Muscle layer of duodenum (tissue), 2 donors: ENCODE results near the gene MIOX.

Experiments
- H3K27ac ChIP-seq: one replicate; pipeline ENCODE4 v1.7.0; 2013; ENCODE audit warnings: mild to moderate bottlenecking, low read length
- H3K27me3 ChIP-seq: one replicate; pipeline ENCODE4 v1.7.0; 2013; ENCODE audit warnings: low read depth, mild to moderate bottlenecking, control low read depth, low read length
- H3K36me3 ChIP-seq, 2 donors: one replicate each; pipeline ENCODE4 v1.7.0; 2013; ENCODE audit warnings: low read length in 2 of 2, control low read depth in 1 of 2, mild to moderate bottlenecking in 1 of 2; ENCODE audit not compliant: insufficient read depth in 2 of 2, control insufficient read depth in 1 of 2
- H3K4me1 ChIP-seq, 2 donors: one replicate each; pipeline ENCODE4 v1.7.0; 2013; ENCODE audit warnings: low read length in 2 of 2, mild to moderate bottlenecking in 2 of 2, control low read depth in 1 of 2, moderate library complexity in 1 of 2; ENCODE audit not compliant: insufficient read depth in 2 of 2, control insufficient read depth in 1 of 2
- H3K4me3 ChIP-seq, 2 donors: one replicate each; pipeline ENCODE4 v1.7.0; 2013; ENCODE audit warnings: low read length in 2 of 2, low read depth in 1 of 2, mild to moderate bottlenecking in 1 of 2
- H3K9me3 ChIP-seq, 2 donors: one replicate each; pipeline ENCODE4 v1.7.0; 2013; ENCODE audit warnings: low read length in 2 of 2, control low read depth in 1 of 2, mild to moderate bottlenecking in 1 of 2; ENCODE audit not compliant: control insufficient read depth in 1 of 2
- donor health status: healthy.

The MIOX gene

DNA sequence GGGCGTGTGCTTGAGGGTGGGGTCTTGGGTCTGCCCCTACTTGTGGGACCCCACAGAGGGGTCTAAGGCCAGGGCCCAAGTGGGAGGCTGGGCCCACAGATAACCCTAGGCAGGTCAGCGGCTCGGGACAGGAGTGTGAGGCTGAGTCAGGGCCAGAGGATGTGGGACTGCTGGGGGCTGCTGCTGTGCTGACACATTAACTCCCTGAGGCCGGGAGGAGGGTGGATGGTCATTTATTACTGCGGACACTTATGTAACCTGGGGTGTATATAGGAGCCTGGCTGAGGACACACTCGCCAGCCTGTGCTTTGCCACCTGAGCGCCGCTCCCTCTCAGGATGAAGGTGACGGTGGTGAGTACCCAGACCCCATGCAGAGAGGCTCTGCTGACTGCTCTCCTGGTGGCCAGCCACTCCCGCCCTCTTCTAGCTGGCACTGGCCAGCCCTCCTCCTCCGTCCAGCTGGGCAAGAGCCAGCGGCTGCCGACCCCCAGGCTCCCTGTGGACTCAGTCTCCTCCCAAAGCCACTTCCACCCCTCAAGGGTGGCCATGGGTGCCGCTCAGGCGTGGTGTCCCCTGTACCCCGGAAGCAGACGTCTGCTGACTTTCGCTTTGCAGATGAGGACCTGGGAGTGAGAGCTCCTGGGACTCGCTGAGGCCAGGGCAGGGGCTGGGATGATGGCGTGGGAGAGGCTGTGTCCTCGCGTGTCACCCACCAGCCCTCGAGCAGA, at the start of gene MIOX:
TSS of gene MIOX (plus strand) at position 299 of the 729 bp plus-strand sequence. CDS start at position 338, 39 bp downstream.
- Histone ChIP-seq H3K9me3 (no peaks in the 10 kb centered on the region), H3K36me3 (no peaks in the 10 kb centered on the region), H3K27me3 (peaks cover 5% of the 10 kb centered on the region), H3K4me3 (no peak within 1 kb of the TSS), H3K4me1 (peaks cover 0 to 5% of the 10 kb centered on the region in 2 donors), H3K27ac (no peak within 1 kb of the TSS)

DNA sequence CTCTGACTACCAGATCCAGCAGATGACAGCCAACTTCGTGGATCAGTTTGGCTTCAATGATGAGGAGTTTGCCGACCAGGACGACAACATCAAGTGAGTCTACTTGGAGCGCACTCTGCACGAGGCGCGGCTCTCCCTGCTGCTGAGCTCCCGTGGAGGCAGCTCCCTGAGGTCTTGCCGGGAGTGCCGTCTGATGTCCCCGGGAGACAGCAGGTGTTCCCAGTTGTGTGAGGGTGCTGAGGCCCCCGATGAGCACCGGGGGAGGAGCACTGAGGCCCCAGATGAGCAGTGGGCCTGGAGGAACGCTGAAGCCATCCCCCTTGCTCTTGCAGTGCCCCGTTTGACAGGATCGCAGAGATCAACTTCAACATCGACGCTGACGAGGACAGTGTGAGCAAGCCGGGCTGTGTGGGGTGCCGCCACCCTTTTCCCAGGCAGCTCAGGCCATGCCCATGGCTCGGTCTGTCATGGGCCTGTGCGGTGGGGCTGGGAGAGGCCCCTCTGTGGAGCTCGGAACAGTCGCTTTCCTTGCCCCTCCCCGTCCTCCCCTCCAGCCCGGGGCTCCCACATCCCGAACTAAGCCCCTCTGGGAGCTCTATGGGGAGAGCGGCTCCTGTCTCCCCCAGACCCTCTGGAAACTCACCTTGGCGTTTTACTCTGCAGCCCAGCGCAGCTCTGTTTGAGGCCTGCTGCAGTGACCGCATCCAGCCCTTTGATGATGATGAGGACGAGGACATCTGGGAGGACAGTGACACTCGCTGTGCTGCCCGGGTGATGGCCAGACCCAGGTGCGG, 49.0 kb upstream of the MIOX start:
- Histone ChIP-seq H3K36me3 (peaks cover 10 to 79% of the 10 kb centered on the region in 2 donors), H3K27me3 (no peaks in the 10 kb centered on the region), H3K4me1 (no peaks in the 10 kb centered on the region), H3K4me3 (no peak overlapping the region), H3K9me3 (no peaks in the 10 kb centered on the region), H3K27ac (no peak overlapping the region)

DNA sequence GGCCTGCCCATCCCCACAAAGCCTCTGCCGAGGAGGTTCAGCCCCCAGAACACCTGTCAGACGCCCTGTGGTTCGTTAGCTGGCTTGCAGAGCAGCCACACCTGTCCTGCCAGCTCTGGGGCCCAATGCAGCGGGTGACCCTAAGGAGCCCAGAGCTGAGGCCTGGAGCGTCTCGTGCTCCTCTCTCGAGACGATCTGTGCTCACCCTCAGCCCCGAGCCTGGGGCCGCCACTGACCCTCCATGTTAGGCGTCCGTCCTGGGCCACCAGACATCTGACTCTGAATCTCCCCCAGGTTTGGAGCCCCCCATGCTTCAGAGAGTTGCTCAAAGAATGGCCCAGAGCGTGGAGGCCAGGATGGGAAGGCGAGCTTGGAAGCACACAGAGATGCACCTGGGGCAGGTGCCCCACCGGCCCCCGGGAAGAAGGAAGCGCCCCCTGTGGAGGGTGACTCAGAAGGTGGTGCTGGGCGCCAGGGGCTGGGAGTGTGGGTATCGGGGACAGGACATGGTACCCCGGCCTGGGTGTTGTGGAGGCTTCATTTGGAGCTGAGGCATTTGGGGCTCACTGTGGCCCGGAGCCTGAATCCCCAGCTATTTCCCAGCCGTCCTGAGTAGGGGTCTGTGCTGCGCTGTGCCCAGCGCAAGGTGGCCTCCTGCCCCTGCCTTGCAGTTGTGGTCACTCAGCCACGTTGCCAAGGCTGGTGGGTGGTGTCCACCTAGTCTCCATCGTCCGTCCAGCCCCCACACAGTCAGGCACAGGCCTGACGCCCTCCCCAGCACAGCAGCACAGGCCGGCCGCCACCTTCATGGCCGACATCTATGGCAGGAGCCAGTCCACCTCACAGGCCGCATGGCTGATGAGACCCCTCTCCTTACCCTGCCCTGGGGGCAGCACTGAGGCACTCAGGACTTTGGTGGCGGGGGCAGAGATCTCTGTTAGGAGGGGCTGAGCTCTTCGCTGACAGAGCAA, 48.1 kb upstream of the MIOX start:
- H3K9me3 ChIP-seq = no peaks in the 10 kb centered on the region
- H3K4me1 ChIP-seq = no peaks in the 10 kb centered on the region
- no peak overlapping the region for H3K4me3 ChIP-seq
- H3K36me3 ChIP-seq = peaks cover 10 to 75% of the 10 kb centered on the region in 2 donors
- H3K27ac ChIP-seq = no peak overlapping the region
- H3K27me3 ChIP-seq = no peaks in the 10 kb centered on the region

DNA sequence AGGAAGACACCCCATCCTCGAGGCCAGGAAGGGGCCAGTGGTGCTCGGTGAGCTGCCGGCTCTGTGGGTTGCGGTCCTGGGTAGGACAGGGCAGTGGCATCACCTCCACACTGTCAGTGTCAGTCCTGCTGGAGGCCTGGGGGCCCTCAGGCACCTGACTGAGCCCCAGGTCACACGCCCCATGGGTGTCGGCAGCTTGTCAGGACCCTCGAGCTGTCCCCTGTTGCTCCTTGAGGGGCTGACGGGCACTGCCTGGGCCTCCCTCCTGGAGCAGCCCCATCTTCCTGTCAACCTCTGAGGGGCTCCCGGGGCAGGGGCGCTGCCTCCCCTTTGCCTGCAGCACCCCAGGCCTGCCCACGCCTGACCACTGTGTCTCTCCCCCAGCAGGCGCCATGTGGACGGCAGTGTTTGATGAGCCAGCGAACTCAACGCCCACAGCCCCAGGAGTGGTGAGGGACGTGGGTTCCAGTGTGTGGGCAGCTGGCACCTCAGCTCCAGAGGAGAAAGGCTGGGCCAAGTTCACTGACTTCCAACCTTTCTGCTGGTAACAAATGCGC, 47.3 kb upstream of the MIOX start:
- H3K4me1 ChIP-seq = peaks cover 0 to 6% of the 10 kb centered on the region in 2 donors
- H3K27ac ChIP-seq = no peak overlapping the region
- H3K27me3 ChIP-seq = no peaks in the 10 kb centered on the region
- no peaks in the 10 kb centered on the region for H3K9me3 ChIP-seq
- peaks cover 10 to 75% of the 10 kb centered on the region in 2 donors for H3K36me3 ChIP-seq
- H3K4me3 ChIP-seq = no peak overlapping the region

DNA sequence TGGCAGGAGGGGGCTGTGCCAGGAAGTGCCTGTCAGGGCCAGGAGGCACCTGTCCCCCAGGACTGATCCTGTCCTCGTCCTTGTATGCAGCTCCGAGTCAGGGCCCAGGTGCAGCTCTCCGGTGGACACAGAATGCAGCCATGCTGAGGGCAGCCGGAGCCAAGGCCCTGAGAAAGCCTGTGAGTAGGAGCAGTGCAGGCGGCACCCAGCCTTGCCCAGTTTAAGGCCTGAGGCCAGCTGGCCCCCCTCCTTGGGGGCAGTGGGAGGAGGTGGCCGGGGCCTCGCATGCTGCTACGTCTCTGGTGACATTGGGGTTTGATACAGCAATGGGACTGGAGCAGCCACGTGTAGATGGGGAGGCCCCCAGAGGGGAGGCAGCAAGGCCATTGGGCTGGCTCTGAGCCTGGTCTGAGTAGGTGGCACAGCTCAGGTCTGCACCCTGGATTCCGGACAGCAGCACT, 46.8 kb upstream of the MIOX start:
- Histone ChIP-seq H3K36me3 (peaks cover 10 to 73% of the 10 kb centered on the region in 2 donors), H3K4me3 (no peak overlapping the region), H3K4me1 (peaks cover 0 to 11% of the 10 kb centered on the region in 2 donors), H3K9me3 (no peaks in the 10 kb centered on the region), H3K27me3 (no peaks in the 10 kb centered on the region), H3K27ac (no peak overlapping the region)

DNA sequence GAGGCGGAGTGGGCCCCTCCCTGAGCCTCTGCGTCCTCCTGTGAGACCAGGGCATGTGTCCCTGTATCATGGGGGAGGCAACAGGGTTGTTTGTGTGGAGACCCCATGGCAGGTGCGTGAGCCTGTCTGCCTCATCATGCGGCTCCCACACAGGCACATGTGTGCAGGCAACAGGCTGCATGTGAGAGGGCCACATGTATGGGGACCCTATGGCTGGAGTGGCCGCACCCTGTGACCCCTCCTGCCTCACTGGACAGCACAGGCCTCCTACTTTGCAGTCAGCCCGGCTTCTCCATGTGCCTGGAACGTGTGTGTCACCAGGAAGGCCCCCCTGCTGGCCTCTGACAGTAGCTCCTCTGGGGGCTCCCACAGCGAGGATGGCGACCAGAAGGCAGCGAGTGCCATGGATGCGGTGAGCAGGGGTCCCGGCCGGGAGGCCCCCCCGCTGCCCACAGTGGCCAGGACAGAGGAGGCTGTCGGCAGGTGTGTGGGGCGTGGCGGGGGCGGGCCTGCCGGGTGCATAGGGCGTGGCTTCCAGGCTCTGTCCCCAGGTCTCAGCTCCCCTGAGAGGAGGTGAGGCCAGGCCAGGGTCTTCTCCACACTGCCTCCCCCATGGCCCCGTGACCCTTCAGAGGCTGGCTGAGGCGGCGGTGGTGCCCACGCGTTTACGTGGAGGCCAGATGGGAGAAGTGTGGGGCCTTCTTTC, 46.0 kb upstream of the MIOX start:
- Histone ChIP-seq H3K27ac (no peak overlapping the region), H3K4me3 (no peak overlapping the region), H3K36me3 (peaks cover 4 to 65% of the 10 kb centered on the region in 2 donors), H3K4me1 (peaks cover 0 to 13% of the 10 kb centered on the region in 2 donors), H3K27me3 (no peaks in the 10 kb centered on the region), H3K9me3 (no peaks in the 10 kb centered on the region)

DNA sequence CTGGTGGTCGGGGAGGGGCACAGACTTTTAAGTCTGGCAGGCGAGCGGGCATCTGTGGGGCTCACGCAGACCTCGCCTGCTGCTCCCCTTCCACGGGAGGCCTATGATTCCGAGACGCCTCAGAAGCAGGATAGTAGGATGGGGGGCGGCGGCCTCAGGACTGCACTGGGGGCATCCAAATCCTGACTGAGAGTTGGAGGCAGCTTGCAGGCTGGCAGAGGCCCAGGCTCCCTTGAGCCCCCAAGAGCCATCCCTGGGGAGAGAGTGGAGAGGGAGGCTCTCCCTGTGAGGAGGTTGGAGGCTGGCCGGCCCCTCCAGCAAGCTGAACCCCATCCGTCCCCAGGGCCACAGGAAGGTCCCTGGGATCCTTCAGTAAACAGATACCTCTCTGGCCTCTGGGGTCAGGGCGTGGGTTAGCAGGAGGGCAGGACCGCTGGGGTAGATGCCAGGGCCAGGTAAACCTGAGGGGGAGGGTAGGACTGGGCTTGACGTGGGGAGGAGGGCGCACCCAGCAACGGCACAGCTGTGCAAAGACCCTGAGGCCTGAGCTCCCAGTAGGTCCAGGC, 45.1 kb upstream of the MIOX start:
- H3K27me3 ChIP-seq = no peaks in the 10 kb centered on the region
- no peaks in the 10 kb centered on the region for H3K9me3 ChIP-seq
- H3K4me1 ChIP-seq = peaks cover 0 to 13% of the 10 kb centered on the region in 2 donors
- H3K4me3 ChIP-seq = no peak overlapping the region
- peaks cover 0 to 65% of the 10 kb centered on the region in 2 donors for H3K36me3 ChIP-seq
- no peak overlapping the region for H3K27ac ChIP-seq

DNA sequence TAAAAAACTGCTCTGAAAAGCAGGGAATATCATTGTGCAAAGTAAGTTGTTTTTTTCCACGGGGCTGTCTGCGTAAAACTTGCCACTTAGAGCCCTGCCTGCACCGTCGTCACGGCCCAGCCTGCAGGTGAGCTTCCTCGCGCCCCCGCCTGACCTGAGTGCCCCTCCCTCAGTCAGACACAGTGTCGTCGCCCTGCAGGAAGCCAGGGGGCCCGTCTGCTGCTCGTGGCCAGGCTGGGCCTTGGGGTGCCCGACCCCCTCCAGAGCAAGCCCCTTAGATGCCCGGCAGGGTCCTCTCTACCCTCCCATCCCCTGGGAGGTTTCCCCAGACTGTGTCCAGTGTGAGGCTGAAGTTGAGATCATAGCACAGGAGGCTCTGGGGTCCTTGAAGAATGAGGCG, 43.5 kb upstream of the MIOX start:
- peaks cover 0 to 13% of the 10 kb centered on the region in 2 donors for H3K4me1 ChIP-seq
- H3K27ac ChIP-seq = no peak overlapping the region
- no peak overlapping the region for H3K4me3 ChIP-seq
- no peaks in the 10 kb centered on the region for H3K27me3 ChIP-seq
- peaks cover 3 to 65% of the 10 kb centered on the region in 2 donors for H3K36me3 ChIP-seq
- no peaks in the 10 kb centered on the region for H3K9me3 ChIP-seq

DNA sequence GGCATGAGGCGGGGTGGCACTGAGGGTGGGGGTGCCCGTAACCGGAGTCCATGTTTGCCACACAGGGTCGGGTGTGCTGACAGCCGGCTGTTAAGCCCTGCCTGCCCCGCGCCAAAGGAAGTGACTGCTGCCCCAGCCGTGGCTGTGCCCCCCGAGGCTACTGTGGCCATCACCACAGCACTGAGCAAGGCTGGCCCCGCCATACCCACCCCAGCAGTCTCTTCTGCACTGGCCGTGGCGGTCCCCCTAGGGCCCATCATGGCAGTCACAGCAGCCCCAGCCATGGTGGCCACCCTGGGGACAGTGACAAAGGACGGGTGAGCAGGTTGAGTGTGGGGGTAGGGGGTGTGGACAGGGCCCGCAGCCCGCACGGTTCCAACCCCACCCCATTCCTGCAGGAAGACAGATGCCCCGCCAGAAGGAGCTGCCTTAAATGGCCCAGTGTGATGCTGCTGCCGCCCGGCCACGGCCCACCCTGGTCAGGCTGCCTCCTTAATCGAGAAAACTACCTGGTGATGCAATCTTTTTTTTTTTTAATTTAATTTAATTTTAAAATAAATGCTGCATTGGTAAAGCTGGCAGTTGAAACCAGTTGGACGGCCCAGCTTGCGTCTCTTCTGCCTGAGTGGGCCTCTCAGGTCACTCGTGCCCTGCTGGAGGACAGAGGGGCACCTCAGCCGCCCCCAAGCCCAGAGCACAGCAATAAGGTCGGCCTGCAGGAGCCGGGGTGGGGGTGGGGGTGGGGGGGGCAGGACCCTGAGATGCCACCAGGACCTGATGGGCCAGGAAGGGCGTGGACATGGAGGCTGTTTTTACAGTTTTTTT, 42.6 kb upstream of the MIOX start:
- no peaks in the 10 kb centered on the region for H3K27me3 ChIP-seq
- no peak overlapping the region for H3K4me3 ChIP-seq
- peaks cover 3 to 65% of the 10 kb centered on the region in 2 donors for H3K36me3 ChIP-seq
- no peaks in the 10 kb centered on the region for H3K9me3 ChIP-seq
- peaks cover 0 to 13% of the 10 kb centered on the region in 2 donors for H3K4me1 ChIP-seq
- H3K27ac ChIP-seq = no peak overlapping the region
